Parathyroid adenoma (tissue), 2 donors: ENCODE data around the gene ASMTL.

Experiments used
- H2AFZ ChIP-seq: fragments of 300-600 bp; sonication (generic); one replicate; pipeline ENCODE4 v1.7.0; 2017; ENCODE audit warnings: antibody characterized with exemption, mild to moderate bottlenecking
- H3K27ac ChIP-seq: fragments of 300-600 bp; sonication (generic); one replicate; pipeline ENCODE4 v1.7.0; 2017
- H3K27me3 ChIP-seq: fragments of 300-600 bp; sonication (generic); one replicate; pipeline ENCODE4 v1.7.0; 2017; ENCODE audit warnings: low read length; ENCODE audit not compliant: control insufficient read depth, insufficient read depth
- H3K36me3 ChIP-seq: fragments of 300-600 bp; sonication (generic); one replicate; pipeline ENCODE4 v1.7.0; 2017; ENCODE audit warnings: low read length; ENCODE audit not compliant: control insufficient read depth, insufficient read depth
- H3K4me1 ChIP-seq: fragments of 300-600 bp; sonication (generic); one replicate; pipeline ENCODE4 v1.7.0; 2017; ENCODE audit warnings: control low read depth
- H3K4me2 ChIP-seq: fragments of 300-600 bp; sonication (generic); one replicate; pipeline ENCODE4 v1.7.0; 2017; ENCODE audit warnings: low read length
- H3K4me3 ChIP-seq: fragments of 300-600 bp; sonication (generic); one replicate; pipeline ENCODE4 v1.7.0; 2017; ENCODE audit warnings: low read depth, low read length
- H3K79me2 ChIP-seq: fragments of 300-600 bp; sonication (generic); one replicate; pipeline ENCODE4 v1.7.0; 2017; ENCODE audit warnings: control low read depth
- H3K9ac ChIP-seq: fragments of 300-600 bp; sonication (generic); one replicate; pipeline ENCODE4 v1.7.0; 2017; ENCODE audit warnings: mild to moderate bottlenecking
- H3K9me3 ChIP-seq: fragments of 300-600 bp; sonication (generic); one replicate; pipeline ENCODE4 v1.7.0; 2017; ENCODE audit warnings: low read length; ENCODE audit not compliant: control insufficient read depth
- CTCF ChIP-seq: fragments of 300-600 bp; sonication (generic); IDR thresholded peaks from one replicate; pipeline ENCODE4 v1.7.0; 2017; ENCODE audit warnings: antibody characterized with exemption, mild to moderate bottlenecking
- donor health status: primary hyperparathyroidism.

The ASMTL gene

GRCh38 chrX:1466232-1466661 lies 13.5 kb upstream of the ASMTL start:
- Histone ChIP-seq H3K4me3 (no peak overlapping the region), H2AFZ (no peak overlapping the region), H3K79me2 (no peaks in the 10 kb centered on the region), H3K9ac (no peak overlapping the region), H3K9me3 (no peaks in the 10 kb centered on the region), H3K36me3 (no peaks in the 10 kb centered on the region), H3K4me1 (no peaks in the 10 kb centered on the region), H3K4me2 (no peak overlapping the region), H3K27me3 (no peaks in the 10 kb centered on the region), H3K27ac (no peak overlapping the region)
- no peak for TF ChIP-seq CTCF

- Histone ChIP-seq H3K27ac (no peak overlapping the region), H2AFZ (no peak overlapping the region), H3K27me3 (no peaks in the 10 kb centered on the region)
These were observed 12.8 kb upstream of the ASMTL start for GRCh38 chrX:1465286-1466231.

GRCh38 chrX:1464971-1465285 lies 12.2 kb upstream of the ASMTL start:
- H3K27ac ChIP-seq: no peak overlapping the region
- no peaks in the 10 kb centered on the region for H3K27me3 ChIP-seq
- no peaks in the 10 kb centered on the region for H3K4me1 ChIP-seq
- H3K4me3 ChIP-seq: no peak overlapping the region
- H3K36me3 ChIP-seq: no peaks in the 10 kb centered on the region
- H2AFZ ChIP-seq: no peak overlapping the region
- H3K9me3 ChIP-seq: no peaks in the 10 kb centered on the region
- no peaks in the 10 kb centered on the region for H3K79me2 ChIP-seq
- H3K4me2 ChIP-seq: no peak overlapping the region
- TF ChIP-seq CTCF: no peak
- H3K9ac ChIP-seq: no peak overlapping the region

More at GRCh38 chrX:1465286-1466231, 12.8 kb upstream of the ASMTL start:
- H3K9ac ChIP-seq: no peak overlapping the region
- no peak overlapping the region for H3K4me3 ChIP-seq
- H3K79me2 ChIP-seq: no peaks in the 10 kb centered on the region
- H3K9me3 ChIP-seq: no peaks in the 10 kb centered on the region
- H3K4me1 ChIP-seq: no peaks in the 10 kb centered on the region
- H3K36me3 ChIP-seq: no peaks in the 10 kb centered on the region
- H3K4me2 ChIP-seq: no peak overlapping the region
- TF ChIP-seq CTCF: no peak

GRCh38 chrX:1464041-1464970 lies 11.6 kb upstream of the ASMTL start:
- Histone ChIP-seq H3K79me2 (no peaks in the 10 kb centered on the region), H3K4me2 (no peak overlapping the region), H3K4me1 (no peaks in the 10 kb centered on the region), H3K27ac (no peak overlapping the region), H2AFZ (no peak overlapping the region), H3K36me3 (no peaks in the 10 kb centered on the region), H3K4me3 (no peak overlapping the region), H3K27me3 (no peaks in the 10 kb centered on the region), H3K9ac (no peak overlapping the region), H3K9me3 (no peaks in the 10 kb centered on the region)
- TF ChIP-seq CTCF: no peak
